Panc1 (cell line): ENCODE results near the gene LAMP1.

Experiments
- POLR2AphosphoS5 ChIP-seq: IDR thresholded peaks from 2 replicates; pipeline ENCODE4 v1.6.1; 2012; ENCODE audit warnings: mild to moderate bottlenecking, low read depth, low read length, moderate library complexity
- SIN3A ChIP-seq: IDR thresholded peaks from 2 replicates; pipeline ENCODE4 v1.6.1; 2012; ENCODE audit warnings: low read depth, mild to moderate bottlenecking, low read length, moderate library complexity, borderline replicate concordance; ENCODE audit not compliant: insufficient read depth
- TCF7L2 ChIP-seq: IDR thresholded peaks from 2 replicates; pipeline ENCODE4 v1.6.1; 2011; ENCODE audit warnings: mild to moderate bottlenecking, low read depth, low read length, inconsistent platforms
- TF ChIP-seq, protein P1 (sequence below): fragments of 450-650 bp; IDR thresholded peaks from 2 replicates; pipeline ENCODE4 v1.5.1; 2017; ENCODE audit warnings: mild to moderate bottlenecking

DNA sequence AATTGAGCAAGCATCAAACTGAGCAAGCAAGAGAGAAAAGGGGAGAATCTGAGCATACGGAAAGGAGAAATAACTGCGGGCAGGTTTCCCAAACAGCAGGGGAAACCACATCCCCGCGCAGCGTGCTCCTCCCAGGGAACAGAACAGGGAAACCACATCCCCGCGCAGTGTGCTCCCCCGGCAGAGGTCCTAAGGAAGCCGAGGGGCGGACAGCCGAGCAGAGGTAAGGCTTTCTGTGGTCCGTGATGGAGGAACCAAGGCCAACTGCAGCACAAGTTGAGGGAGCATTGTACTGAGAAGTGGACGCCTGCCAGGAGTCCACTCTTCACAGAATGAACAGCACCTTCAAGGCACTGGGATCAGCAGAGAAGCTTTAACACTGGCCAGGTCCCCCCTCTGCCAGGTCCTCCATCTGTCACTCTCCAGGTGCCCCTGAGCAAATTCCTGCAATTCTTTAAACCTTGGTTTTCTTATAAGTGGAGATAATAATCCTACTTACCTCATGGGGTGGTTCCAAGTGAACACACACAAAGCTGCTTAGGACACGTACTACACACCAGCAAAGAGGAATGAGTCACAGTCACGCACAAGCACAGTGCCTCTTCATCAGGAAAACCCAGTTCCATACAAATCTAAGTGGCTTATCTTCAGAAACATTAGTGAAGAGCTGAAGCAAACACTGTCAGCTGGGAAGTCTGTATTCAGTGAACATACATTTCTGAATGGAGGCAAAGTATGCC, 23.0 kb upstream of the LAMP1 start:
- TF ChIP-seq, protein P1, sequence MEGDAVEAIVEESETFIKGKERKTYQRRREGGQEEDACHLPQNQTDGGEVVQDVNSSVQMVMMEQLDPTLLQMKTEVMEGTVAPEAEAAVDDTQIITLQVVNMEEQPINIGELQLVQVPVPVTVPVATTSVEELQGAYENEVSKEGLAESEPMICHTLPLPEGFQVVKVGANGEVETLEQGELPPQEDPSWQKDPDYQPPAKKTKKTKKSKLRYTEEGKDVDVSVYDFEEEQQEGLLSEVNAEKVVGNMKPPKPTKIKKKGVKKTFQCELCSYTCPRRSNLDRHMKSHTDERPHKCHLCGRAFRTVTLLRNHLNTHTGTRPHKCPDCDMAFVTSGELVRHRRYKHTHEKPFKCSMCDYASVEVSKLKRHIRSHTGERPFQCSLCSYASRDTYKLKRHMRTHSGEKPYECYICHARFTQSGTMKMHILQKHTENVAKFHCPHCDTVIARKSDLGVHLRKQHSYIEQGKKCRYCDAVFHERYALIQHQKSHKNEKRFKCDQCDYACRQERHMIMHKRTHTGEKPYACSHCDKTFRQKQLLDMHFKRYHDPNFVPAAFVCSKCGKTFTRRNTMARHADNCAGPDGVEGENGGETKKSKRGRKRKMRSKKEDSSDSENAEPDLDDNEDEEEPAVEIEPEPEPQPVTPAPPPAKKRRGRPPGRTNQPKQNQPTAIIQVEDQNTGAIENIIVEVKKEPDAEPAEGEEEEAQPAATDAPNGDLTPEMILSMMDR: no peak
- no peak for TF ChIP-seq SIN3A
- no peak for TF ChIP-seq TCF7L2
- no peak for TF ChIP-seq POLR2AphosphoS5
